GM19372 (cell line): ENCODE measurements around the gene GSTO1.

ENCODE experiments used
- ATAC-seq: cut with Tn5 transposase; IDR thresholded peaks from one replicate; pipeline ENCODE4 v1.9.1; 2021; ENCODE audit warnings: mild to moderate bottlenecking, low read depth, moderate library complexity; ENCODE audit not compliant: unreplicated experiment

The GSTO1 gene

DNA sequence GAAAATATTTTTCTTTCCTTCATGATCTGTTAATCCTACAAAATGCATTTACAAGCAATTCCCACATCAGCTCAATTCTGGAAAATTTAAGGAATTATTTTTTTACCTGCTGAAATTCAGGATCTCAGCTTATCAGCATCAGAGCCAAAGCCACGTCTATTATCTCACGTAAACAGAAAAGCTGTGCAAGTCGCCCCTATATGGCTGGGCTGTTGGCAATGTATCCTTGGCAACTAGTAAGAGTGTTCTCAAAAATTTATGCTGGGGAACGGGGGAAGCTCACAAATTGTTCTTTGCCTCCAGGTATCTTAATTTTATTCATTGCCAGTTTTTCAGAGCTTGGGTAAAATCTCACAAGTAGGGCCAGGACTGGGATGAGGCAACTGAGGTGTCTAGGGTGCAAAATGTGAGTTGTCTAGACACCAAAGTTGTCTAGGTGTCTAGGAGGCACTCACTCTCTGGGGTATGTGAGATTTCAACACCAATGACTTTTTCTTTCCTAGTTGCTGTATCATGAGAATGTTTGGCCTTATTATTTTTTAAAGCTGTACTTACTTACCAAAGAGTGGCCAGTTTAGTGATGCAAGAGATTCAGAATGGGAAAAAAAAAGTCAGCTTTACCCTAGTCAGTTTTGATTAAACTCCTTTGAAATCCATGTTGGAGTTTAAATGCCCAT, 19.3 kb downstream of the GSTO1 start:
- ATAC-seq: no peak

DNA sequence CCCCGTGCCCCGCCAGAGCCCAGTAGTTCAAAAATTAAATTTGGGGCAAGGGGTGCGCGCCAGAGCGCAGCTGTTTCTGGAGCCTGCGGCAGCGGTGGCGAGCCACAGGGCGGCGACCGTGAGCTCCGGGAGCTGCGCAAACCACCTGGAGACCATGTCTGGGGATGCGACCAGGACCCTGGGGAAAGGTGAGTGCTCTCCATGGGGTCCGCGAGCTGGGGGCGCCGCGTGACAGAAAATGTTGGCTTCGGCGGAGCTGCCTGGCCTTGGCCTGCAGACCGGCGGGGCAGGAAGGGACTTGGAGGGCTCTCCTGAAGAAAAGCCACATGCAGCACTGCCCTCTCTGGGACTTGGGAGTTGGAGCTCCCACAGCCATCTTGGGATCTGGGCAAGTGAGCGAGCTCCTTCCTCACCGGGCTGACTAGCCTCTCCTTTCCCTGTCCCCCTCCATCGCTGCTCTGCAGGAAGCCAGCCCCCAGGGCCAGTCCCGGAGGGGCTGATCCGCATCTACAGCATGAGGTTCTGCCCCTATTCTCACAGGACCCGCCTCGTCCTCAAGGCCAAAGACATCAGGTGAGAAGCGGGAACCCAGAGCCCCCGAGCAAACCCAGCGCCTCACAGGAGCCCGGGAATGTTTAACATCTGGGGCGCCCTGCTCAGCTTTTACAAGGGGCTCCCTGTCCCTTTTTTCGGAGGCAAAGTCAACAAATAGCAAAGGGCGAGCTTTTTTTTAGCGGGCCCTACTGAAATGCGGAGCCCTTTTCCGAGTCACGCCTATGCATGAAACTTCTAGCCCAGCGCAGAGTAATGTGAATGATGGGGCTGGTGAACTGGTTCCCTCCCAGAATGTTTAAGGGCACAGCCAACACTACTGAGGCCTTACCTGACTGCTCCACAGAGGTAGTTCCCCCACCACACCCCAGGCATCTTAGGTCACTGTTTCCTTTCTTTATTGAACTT, 20.4 kb downstream of the GSTO1 start:
- no peak for ATAC-seq

DNA sequence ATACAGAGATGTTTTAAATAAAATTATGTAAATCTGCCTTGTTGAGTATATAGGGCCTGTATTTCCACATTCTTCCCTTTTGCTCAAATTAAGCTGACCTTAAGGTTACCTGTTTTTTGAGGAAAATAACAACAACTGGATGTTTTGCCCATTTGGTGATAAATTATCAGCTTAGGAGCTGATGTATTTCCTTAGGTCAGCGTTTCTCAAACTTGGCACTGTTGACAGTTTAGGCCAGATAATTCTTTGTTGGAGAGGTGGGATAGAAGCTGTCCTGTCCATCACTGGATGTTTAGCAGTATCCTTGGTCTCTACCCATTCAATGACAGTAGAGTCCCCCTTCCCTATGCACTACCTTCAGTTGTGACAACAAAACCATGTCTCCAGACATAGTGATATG, 21.5 kb downstream of the GSTO1 start:
- ATAC-seq: no peak

DNA sequence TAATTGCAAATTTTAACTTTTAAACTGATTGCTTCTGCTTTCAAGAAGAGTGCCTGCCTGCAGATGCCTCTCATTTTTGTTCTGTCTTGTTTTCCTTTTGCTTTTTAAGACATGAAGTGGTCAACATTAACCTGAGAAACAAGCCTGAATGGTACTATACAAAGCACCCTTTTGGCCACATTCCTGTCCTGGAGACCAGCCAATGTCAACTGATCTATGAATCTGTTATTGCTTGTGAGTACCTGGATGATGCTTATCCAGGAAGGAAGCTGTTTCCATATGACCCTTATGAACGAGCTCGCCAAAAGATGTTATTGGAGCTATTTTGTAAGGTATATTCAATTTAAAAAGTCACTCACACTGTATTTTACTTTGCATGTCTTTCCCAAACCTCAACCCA, 23.1 kb downstream of the GSTO1 start:
- ATAC-seq: no peak

DNA sequence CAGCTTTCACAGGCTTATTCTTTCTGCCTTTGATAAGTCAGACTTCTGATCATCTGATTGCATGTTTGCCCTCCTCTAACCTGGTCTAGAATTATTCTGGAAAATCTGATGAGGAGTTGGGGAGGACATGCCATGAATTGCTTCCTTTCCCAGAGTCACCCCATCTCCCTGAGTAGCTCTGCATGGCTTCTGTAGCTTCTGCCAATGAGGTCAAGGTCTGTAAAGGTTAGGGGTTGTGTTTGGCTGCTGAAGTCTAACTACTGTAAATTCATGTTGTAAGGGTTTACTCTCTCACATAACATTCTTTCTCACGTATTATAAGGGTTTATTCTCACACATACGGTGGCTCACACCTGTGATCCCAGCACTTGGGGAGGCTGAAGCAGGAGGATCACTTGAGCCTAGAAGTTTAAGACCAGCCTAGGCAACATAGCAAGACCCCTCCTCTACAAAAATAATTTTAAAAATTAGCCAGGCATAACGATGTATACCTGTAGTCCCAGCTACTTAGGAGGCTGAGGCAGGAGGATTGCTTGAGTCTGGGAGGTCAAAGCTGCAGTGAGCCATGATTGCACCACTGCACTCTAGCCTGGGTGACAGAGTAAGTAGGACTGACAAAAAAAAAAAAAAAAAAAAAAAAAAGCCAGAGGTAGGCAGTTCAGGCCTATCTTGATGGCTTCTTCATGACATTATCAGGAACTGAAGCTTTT, 25.0 kb downstream of the GSTO1 start:
- no peak for ATAC-seq

DNA sequence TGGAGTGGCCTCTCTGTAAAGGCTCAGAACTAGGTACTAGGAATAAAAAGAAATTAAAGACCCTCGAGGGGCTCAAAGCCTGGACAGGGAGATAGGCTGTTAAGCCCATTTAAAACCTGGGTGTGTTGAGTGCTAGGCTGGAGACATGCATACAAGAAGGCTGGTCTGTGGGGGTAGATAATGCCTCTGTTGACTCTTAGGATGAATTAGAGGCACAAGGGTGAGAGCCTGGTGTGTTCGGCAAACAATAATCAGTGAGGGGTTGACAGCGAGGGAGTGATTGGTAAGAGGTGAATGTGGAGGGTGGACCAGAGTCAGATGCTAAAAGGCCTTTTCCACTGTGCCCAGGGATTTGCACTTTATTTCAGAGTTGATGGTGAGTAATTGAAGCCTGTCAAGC, 27.0 kb downstream of the GSTO1 start:
- ATAC-seq: no peak

DNA sequence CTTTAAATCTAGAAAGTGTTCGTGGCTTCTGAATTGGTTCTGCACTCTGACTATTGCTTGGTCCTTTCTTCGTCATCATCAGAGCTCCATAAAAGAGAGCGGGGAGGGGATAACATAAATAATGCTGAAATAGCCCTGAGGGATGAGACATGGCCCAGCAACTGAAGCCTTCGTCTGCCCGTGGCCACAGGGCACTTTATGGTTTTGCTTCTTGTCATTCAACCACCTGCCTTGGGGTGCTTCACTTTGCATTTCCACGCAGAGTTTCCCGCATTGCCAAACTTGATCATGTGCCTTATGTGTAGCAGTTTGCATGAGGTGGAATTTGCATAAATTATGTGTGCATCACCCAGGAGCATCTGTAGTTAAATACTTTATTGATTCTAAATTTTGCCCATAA, 30.2 kb downstream of the GSTO1 start:
- no peak for ATAC-seq

DNA sequence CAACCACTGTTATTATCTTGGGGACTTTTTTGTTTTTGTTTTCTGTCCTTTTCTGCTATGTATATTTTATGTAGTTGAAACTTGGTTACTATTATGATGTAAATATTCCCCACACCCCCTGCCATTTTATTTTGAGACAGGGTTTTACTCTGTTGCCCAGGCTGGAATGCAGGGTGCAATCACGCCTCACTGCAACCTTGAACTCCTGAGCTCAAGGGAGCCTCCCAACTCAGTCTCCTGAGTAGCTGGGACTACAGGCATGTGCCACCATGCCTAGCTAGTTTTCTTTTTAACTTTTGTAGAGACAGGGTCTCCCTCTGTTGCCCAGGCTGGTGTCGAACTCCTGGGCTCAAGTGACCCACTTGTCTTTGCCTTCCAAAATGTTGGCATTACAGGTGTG, 32.2 kb downstream of the GSTO1 start:
- ATAC-seq: no peak

DNA sequence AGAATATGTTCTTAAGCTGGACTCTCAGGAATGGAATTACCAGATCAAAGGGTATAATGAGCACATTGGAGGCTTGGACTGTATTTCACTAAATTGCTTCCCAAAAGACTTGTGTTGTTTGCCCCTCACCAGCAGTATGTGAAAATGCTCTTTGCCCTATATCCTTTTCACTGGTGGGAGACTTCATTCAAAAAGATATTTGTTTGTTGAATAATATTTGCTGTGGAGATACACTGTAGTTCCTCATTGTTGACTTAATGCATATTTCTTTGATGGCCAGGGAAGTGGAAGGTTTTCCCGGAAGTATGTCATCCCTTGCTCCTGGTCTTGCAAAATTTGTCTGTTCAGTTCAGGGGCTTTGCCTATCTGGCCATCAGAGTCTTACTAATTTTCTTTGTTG, 33.7 kb downstream of the GSTO1 start:
- ATAC-seq: no peak

DNA sequence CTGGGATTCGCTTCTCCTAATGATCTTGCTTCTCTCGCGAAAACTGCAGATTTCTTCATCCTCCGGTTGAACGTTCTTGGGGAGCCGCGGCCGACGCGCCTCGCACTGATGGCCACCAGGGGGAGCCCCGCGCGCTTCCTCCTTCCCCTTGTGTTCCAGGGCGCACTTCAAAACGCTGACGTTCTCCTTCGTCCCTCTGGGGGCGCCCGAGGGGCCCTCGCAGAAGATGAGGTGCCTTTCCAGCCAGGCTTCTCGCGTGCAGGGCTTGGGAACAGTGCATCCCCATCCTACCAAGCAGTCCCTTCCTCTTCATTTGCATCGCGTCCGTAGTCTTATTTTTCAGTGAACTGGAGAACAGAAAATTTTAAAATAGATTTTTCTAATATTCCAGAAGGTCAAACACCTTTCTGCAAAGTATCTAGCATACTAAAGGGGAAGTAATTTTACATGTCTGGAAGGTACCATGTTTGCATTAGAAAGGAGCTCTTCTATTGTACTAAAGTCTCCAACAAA, 36.8 kb downstream of the GSTO1 start:
- ATAC-seq: peak; percentile 99

DNA sequence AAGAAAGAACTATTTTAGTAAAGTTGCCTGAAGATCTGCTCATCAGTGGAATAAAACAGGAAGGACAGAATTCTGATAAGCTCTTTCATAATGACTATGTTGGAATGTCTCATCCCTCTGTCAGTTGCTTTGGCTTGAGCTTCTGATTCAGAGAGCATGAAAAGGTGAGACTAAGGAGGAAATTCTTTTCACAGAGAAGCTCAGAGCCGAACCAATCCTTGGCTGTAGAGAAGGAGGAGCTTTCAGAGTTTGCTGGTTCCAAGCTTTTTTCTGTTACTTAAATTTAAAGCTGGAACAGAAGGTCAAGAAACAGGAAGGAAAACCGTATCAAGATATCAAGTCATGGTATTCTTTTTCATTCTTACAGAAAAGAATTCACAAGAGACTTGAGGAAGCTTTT, 38.3 kb downstream of the GSTO1 start:
- no peak for ATAC-seq

DNA sequence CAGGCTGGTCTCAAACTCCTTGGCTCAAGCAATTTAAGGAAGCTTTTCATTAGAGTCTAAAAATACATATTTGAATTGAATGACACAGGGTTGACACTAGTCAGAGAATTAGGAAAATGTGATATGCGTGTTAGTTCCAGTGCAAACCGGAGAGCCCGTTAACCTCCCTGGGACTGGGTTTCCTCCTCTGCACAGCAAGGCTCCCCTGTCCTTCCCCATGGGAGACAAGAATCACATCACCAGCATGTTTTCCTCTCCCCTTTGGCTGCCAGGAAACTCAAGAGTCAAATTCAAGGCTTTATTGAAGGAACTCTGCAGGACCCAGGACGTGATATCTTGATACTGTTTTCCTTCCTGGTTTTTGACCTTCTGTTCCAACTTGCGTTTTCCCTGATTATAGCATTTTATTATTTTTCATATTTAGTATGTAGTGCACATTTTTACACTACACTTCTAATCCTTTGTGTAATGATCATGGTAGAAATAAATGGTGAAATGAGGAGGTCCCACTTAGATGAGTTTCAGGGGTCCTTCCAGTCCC, 39.2 kb downstream of the GSTO1 start:
- no peak for ATAC-seq

DNA sequence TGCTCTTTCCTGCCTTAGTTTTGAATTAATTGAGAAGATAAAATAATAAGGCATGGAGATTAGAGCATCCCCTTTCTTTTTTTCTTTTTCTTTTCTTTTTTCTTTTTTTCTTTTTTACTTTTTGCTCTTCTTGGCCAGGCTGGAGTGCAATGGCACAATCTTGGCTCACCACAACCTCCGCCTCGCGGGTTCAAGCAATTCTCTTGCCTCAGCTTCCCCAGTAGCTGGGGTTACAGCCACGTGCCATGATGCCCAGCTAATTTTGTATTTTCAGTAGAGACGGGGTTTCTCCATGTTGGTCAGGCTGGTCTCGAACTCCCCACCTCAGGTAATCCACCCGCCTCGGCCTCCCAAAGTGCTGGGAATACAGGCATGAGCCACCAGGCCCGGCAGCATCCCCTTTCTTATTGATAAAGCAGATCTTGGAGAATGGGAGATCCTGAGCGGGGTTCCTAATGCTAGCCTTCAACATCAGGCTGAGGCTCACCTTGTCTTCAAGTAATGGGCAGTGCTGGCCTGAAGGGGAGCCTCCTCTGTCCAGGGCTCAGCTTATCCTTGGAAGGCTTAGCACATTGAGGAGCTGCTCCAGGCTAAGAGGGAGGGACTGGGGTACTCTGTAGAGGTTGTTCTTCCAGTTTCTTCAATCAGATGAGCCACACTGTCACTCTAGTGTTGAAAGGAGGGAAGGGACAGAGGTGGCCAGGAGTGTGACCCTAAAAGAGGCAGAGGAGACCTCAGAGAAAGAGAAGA, 42.2 kb downstream of the GSTO1 start:
- ATAC-seq: no peak

DNA sequence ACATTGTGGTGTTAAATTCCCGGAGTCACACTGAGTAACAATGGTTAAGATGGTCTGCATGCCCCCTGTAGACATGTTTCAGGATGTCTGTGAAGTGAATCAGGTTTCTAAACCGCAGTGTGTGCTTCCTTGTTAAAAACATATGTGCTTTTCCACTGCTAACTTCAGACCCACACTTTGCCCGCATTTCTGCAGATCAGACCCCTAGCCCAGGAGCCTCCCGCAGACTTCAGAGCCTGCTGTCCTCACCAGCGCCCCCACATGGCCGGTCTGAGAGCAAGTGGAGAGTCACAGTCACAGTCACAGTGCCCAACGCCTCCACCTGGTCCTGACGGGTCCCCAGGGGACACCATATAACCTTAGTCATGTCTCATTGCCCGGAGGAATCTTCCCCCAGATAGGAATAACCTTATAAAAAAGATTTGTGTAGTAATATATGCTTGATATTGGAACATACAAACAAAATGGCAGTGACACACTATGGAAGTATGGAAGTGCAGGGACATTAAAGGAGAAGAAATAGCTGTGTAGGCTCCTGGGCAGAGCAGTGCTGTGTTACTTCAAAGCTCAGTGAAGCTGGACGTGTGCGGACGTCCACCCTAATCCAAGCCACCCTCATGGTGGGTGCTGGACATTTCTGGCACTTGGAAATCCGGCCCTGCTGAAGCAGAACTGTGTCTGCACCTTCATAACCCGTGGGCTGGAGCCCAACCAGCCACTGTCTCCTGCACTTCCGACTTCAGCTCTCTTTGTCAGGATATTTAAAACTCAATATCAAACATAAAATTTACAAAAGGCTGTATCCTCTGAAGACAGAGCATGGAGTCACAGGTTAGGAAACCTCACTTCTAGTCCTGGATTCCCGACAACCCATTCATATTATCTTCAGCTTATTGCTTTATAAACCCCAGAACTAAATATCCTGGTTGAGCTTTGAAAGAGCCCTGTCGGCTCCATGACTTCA, 43.3 kb downstream of the GSTO1 start:
- ATAC-seq: no peak

DNA sequence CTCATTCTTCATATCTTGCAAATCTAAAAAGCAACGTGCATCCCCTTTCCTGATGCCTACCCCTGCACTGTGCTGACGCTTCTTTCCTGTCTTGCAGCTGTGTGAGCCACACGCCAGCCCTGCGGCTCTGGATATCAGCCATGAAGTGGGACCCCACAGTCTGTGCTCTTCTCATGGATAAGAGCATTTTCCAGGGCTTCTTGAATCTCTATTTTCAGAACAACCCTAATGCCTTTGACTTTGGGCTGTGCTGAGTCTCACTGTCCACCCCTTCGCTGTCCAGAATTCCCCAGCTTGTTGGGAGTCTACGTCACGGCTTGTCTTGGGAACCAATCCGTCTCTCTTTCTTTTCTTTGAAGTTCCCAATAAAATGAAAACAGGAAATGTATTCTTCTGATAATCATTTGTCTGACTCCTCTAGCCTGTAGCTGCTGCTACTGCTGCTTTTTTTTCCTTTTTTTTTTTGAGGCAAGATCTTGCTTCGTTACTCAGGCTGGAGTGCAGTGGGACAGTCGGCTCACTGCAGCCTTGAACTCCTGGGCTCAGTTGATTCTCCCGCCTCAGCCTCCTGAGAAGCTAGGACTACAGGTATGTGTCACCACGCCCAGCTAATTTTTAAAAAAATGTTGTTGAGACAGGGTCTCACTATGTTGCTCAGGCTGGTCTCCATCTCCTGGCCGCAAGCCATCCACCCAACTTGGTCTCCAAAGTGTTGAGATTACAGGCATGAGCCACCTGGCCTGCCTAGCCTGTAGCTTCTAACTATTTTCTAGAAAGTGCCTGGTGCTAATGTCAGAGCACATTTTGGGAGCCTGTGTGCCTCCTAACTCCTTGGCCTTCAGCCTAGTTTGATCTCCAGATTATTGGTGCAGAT, 44.6 kb downstream of the GSTO1 start:
- no peak for ATAC-seq

DNA sequence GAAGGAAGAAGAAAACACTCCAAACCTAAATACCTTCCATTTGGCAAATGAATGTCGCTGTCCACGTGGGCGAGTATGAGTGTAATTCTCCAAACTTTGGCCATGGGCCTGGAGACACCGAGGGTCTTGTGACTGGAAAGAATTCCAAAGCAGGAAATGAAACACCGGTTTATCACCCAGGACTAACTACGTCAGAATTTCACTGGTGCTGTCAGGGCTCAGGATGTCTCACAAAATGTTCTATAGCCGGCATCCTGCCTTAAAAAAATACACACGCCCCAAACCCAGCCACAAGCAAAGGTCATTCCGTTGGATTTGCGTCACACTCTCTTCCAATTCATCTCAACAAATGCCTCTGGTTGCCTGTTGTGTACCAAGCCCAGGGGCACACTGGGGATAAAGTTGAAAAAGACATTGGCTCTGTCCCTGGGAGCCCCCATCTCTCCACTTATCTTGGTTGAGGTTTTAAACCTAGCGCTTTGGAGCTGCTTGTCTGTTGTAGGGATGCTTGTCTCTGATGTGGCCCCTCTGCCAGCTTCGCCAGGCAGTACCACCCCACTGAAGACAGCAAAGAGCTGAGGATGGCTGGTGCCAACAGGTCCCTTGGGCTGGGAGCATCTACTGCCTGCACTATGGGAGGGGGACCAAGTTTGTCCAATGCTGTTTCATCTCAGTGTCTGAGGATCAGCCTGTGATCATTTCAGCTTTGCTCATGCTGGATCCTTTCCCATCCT, 45.5 kb downstream of the GSTO1 start:
- no peak for ATAC-seq

DNA sequence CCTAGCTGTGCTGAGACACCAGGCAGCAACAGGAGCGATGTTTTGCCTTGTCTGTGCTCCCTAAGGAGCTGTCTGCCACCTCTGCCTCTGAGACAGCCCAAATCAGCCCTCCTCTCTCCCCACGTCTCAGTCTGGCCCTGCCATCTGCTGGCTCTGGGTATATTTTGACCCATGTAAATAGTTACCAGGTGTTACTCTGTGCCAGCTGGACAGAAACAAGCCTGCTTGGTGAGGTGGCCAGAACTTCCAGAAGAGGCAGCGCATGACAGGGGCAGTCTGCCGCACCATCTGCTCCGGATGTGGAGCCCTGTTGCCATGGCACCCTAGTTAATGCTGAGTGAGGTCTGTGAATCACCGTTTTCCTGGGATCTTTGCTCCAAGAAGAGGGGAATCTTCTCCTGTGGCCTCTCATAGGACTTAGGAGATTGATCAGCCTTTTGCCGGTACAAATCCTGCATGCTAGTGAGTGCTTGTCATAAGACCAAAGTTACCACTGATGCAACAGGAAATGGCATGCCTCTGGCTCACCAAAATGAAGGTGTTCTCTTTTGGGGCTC, 46.1 kb downstream of the GSTO1 start:
- no peak for ATAC-seq
